ENCODE data around the gene CAPN15. TPM values are rescaled to one million over a fixed set of nuclear protein-coding genes. Genes with fewer than 3 reads are reported as not detected.

Gene CAPN15
- total RNA-seq, 4 donors from 2014 or later = 22.3 to 37.8 (median 27.4) TPM

DNA sequence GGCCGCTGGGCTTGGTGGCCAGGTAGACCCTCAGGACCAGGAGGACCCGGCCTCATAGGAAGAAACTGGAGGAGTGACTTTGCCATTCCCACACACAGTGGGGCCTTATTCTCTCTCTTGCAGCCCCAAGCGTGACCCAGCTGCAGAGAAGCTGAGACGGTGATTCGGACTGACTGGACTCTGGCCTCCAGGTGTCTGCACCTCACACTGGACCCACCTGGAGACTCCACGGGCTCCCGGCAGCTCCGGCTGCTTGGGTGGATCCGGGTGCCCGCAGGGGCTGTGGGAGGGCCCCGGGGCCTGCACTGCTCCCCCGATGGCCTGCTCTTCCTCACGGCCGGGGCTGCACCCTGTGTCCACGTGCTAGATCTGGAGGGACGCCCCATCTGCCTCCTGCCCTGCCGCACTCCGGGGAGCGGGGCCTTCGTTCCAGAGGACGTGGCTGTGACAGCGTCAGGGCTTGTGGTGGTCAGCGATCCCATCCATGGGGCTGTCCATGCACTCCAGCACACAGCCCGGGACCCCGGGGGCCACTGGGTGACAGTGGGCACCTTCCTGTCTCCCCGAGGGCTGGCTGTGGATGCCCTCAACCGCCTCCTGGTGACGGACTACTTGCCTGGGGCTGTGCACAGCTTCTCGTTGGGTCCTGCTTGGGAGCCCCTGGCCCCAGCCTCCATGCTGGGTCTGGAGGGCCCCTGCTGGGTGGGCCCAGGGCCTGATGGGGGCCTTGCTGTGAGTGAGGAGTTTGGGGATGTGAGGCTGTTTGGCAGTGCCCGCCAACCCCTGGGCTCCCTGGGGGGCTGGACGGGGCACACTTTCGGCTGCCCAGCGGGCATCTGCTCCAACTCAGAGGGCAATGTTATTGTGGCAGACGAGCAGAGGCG is 40.1 kb downstream of the CAPN15 start:
- no peak for ATAC-seq
- no peak for DNase-seq
- peaks cover 22 to 29% of the 10 kb centered on the region in 2 donors for H3K4me1 ChIP-seq
- TF ChIP-seq POLR2A (IDR thresholded peaks at IDR 0.05) (no peak), CTCF (IDR thresholded peaks at IDR 0.05 in 4 of 5, conservative IDR thresholded peaks at IDR 0.05 in 1 of 5) (no peak)
- H3K27ac ChIP-seq = peak overlapping the region in 2 of 4 donors; percentile 15 to 18
- in situ Hi-C loops (cut with MboI; ENCODE audit: low sequenced_read_pairs in 4 of 4) = no loop called here
- no peaks in the 10 kb centered on the region for H3K9me3 ChIP-seq
- intact Hi-C loops (cut with DNase I; ENCODE audit: low total_unique reads) = no loop called here
- H3K27me3 ChIP-seq = no peaks in the 10 kb centered on the region
- H3K36me3 ChIP-seq = no peaks in the 10 kb centered on the region
- H3K4me3 ChIP-seq = peak overlapping the region; percentile 19 to 40 (median 36)

- H3K27ac ChIP-seq = peak overlapping the region in 3 of 4 donors; percentile 75 to 84 (median 83)
- ATAC-seq = no peak
- intact Hi-C loops (cut with DNase I; ENCODE audit: low total_unique reads) = no loop called here
These were observed 41.1 kb downstream of the CAPN15 start for GRCh38 chr16:568401-569258.

DNA sequence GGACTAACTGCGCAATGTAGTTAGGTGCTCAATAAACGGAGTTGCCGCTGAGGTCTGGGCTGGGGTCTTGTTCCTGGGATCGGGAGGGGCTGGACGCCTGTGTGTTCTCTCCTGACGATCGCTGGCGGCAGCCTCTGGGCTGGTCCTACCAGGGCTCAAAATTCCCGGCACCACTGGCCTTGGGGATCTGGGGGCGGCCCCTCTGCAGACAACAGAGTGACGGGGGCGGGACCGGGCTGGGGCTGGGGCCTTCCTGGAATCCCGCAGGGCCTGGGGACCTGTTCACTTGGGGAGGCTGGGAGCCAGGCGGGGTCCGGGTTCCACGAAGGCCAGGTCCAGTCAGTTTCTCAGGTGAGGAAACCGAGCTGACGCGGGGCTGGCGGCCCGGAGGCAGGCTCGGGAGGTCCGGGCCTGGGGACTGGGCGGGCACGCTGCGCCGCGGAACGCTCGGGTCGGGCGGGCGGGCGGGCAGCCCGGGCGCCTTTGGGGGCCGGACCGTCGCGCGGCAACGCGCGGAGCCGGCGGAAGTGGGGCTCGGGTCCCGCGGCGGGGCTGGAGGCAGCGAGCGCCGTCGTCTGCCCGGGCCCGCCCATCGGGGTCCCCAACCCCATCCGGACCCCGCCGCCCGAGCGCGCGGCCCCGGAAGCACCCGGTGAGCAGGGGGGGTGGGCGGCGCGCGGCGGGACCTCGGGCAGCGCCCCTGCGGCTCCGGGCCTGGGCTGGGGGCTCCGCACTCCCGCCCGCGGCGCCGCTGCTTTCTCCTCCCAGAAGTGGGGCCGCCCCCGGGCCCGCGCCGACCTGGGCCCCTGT is 42.1 kb downstream of the CAPN15 start, which contains the start of gene PIGQ:
TSS of gene PIGQ (plus strand) at position 524 of the 810 bp plus-strand sequence. CDS start 4,107 bp downstream, outside the sequence.
- peaks cover 22 to 29% of the 10 kb centered on the region in 2 donors for H3K4me1 ChIP-seq
- peak within 1 kb of the TSS; percentile 76 to 95 (median 90) for H3K4me3 ChIP-seq
- H3K27me3 ChIP-seq = no peaks in the 10 kb centered on the region
- no peak for TF ChIP-seq CTCF (IDR thresholded peaks at IDR 0.05 in 4 of 5, conservative IDR thresholded peaks at IDR 0.05 in 1 of 5)
- peak; percentile 51 for TF ChIP-seq POLR2A (IDR thresholded peaks at IDR 0.05)
- H3K9me3 ChIP-seq = no peaks in the 10 kb centered on the region
- peak; percentile 19 to 35 for DNase-seq
- no peaks in the 10 kb centered on the region for H3K36me3 ChIP-seq
- intact Hi-C loops (cut with DNase I; ENCODE audit: low total_unique reads) = no loop called here
- in situ Hi-C loops (cut with MboI; ENCODE audit: low sequenced_read_pairs in 4 of 4) = no loop called here
- peak; percentile 85 to 87 for ATAC-seq
- peak within 1 kb of the TSS; percentile 71 to 84 (median 79) for H3K27ac ChIP-seq

More at GRCh38 chr16:568401-569258, 41.1 kb downstream of the CAPN15 start:
- in situ Hi-C loops (cut with MboI; ENCODE audit: low sequenced_read_pairs in 4 of 4) = no loop called here
- Histone ChIP-seq H3K4me3 (peak overlapping the region; percentile 66 to 91 (median 82)), H3K36me3 (no peaks in the 10 kb centered on the region), H3K4me1 (peaks cover 22 to 29% of the 10 kb centered on the region in 2 donors), H3K9me3 (no peaks in the 10 kb centered on the region), H3K27me3 (no peaks in the 10 kb centered on the region)
- DNase-seq = no peak
- TF ChIP-seq POLR2A (IDR thresholded peaks at IDR 0.05) (no peak), CTCF (IDR thresholded peaks at IDR 0.05 in 4 of 5, conservative IDR thresholded peaks at IDR 0.05 in 1 of 5) (no peak)
